GM21367 (cell line): ENCODE data around the gene TM9SF1.

Experiments used
- ATAC-seq: cut with Tn5 transposase; IDR thresholded peaks from one replicate; pipeline ENCODE4 v1.9.1; 2021; ENCODE audit not compliant: unreplicated experiment

The TM9SF1 gene

GRCh38 chr14:24156840-24157239, 38.4 kb downstream of the TM9SF1 start:
- ATAC-seq, result no peak

DNA sequence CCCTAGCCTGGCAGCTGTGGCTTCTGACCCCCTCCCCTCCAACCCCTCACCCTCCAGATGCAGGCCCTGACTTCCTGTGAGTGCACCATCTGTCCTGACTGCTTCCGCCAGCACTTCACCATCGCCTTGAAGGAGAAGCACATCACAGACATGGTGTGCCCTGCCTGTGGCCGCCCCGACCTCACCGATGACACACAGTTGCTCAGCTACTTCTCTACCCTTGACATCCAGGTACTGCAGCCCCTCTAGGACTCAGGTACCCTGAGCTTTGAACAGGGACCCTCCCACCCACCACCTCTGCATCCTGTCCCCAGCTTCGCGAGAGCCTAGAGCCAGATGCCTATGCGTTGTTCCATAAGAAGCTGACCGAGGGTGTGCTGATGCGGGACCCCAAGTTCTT, 40.1 kb downstream of the TM9SF1 start:
- ATAC-seq, result no peak

- no peak for ATAC-seq
Measured at GRCh38 chr14:24151404-24152080, 43.7 kb downstream of the TM9SF1 start.

DNA sequence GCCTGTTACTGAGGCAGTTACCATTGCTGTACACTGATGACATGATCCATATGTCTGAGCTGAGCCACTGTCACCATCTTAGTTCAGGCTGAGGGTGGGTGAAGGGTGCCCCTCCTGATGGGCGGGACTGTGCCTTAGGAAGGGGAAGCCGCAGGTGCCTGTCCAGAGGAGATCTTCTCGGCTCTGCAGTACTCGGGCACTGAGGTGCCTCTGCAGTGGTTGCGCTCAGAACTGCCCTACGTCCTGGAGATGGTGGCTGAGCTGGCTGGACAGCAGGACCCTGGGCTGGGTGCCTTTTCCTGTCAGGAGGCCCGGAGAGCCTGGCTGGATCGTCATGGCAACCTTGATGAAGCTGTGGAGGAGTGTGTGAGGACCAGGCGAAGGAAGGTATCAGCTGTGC, 44.2 kb downstream of the TM9SF1 start:
- ATAC-seq, result no peak

GRCh38 chr14:24150567-24150966, 44.7 kb downstream of the TM9SF1 start:
- no peak for ATAC-seq

- ATAC-seq, result no peak
Measured at GRCh38 chr14:24150061-24150460, 45.2 kb downstream of the TM9SF1 start.

DNA sequence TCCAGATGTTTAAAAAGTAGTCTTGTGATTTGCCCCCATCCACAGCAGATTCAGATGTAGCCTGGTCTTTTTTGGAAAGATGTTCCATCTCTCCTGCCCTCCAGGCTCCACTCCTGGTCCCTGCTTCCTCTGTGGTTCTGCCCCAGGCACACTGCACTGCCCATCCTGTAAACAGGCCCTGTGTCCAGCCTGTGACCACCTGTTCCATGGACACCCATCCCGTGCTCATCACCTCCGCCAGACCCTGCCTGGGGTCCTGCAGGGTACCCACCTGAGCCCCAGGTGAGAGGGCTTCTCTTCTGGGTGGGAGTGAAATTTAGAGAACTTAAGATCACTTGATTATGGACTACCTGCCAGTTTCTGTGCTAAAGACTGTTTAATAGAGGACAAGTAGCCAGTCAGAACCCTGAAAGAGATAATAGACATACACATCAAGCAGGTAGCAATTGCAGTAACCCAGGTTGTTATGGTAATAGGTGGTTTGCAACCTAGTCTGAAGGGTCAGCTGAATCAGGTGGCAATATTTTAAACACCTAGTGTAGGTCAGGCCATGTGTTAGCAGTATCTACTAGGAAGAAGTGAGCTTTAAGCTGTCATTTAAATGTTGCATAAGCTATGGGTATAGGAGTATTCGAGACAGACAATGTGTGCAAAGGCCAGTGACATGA, 45.8 kb downstream of the TM9SF1 start:
- ATAC-seq, result no peak

DNA sequence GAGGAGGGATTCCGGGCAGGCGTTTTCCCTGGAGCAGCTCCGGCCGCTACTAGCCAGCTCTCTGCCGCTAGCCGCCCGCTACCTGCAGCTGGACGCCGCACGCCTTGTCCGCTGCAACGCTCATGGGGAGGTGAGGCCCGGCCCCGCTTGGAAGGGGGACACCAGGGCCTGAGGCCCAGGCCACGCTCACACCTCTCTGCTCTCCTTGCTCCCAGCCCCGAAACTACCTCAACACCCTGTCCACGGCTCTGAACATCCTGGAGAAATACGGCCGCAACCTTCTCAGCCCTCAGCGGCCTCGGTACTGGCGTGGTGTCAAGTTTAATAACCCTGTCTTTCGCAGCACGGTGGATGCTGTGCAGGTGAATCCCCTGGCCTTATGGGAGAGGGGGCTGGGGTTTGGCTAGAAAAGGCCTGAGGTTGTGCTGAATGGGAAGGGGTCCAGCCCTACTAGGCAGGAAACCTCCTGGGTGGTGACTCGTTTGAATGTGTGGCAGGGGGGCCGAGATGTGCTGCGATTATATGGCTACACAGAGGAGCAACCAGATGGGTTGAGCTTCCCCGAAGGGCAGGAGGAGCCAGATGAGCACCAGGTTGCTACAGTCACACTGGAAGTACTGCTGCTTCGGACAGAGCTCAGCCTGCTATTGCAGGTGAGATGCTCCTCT, 47.3 kb downstream of the TM9SF1 start:
- ATAC-seq, result no peak

- ATAC-seq, result peak; percentile 73
Measured at GRCh38 chr14:24146978-24147760, 48.1 kb downstream of the TM9SF1 start, which contains the start of gene RNF31. TSS of gene RNF31 (plus strand) at chr14:24147498. CDS start at chr14:24147699, 201 bp downstream.

DNA sequence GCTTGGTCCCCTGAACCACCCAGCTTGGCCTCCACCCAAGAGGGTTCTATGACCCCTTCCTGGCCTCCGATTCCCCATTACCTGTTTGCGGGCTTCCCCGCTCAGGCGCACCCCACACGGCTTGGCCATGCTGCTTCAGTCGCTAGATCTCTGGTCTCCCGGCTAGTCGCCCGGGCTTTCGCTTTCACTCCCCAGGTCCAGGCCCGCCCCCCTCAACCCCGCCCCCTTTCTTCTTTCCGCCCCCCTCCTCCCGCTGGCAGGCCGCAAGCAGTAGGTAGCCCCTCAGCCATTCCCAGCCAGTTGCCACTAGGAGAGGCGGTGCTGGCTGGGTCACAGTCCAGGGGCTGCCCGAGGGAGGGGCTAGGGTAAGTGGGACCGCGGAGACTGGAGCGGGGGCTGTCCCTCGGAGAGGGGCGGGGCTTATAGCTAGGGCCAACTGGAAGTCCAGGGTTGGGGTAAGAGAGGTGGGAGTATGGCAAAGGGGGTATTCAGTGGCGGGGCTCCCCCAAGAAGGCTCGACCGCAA, 48.7 kb downstream of the TM9SF1 start, which contains the start of gene PSME2:
Gene PSME2 (minus strand): TSS at position 158 of the 525 bp plus-strand sequence. CDS start 29 bp downstream, at position 129.
- peak; percentile 60 for ATAC-seq

- no peak for ATAC-seq
Measured at GRCh38 chr14:24145690-24146452, 49.4 kb downstream of the TM9SF1 start.

DNA sequence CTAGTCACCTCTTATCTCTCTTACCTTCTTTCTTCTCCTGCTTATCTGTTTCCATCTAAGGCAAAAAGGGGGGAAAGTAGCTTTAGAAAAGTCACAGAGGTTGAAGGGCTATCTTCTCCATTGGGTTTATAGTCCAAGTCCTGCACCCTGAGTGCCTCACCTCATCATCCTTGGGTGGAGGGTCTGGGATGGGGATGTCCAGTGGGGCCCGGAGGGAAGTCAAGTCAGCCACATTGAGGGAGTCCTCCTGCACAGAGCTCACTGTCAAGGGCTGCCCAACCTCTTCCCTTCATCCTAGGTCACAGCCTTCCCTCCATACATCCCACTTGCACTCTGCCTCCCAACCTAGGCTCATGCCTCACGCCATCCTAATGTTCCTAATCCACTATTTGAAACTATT, 50.0 kb downstream of the TM9SF1 start:
- no peak for ATAC-seq

GRCh38 chr14:24144451-24144850, 50.8 kb downstream of the TM9SF1 start:
- ATAC-seq, result no peak

DNA sequence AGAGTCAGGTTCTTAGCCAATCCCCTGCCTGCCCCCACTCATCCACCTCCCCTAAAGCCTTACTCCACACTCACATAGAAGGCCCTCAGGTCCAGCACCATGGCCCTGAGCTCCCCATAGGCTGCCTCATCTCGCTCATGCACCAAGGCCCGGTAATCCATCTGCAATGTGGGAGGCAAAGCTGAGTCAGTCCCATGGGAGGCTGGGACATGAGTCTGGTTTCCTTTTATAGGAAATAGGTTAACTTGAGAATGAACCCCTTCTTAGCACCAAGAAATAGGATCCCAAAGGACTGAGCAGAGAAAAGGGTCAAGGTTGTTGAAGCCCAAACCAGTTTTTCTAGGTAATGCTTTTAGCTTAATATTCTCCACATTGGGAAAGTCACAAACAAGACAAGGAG, 51.7 kb downstream of the TM9SF1 start:
- ATAC-seq, result no peak

GRCh38 chr14:24141097-24141880, 54.0 kb downstream of the TM9SF1 start, which contains the start of gene EMC9:
TSS of gene EMC9 (minus strand) at chr14:24141591. CDS start at chr14:24141304, 287 bp downstream.
- peak; percentile 66 for ATAC-seq

- ATAC-seq, result no peak
Measured at GRCh38 chr14:24139272-24139934, 55.8 kb downstream of the TM9SF1 start.
